TTC549 (cell line): ENCODE data around the gene PCDHB15.

Experiments used
- FAIRE-seq: peaks from 2 replicates; lab custom pipeline; 2012; peaks lifted over from hg19 to GRCh38; lab: Jason Lieb, UNC

The PCDHB15 gene

DNA sequence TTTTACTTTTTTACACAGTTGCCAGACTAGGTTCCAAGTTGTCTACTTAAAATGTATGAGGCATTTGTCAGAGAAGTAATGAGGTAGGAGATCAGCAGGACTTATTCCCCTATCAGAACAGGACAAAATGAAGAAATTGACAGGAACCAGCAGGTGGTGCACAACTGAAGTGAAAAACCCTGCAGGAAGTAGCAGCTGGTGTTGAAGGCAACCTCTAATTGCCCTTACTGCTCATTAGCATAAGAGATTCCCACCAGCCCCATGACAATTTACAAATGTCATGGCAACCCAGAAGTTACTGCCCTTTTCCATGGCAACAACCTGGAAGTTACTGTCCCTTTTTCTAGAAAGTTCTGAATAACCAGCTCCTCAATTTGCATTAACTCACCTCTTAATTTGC lies 5.4 kb downstream of the PCDHB15 start:
- no peak for FAIRE-seq

DNA sequence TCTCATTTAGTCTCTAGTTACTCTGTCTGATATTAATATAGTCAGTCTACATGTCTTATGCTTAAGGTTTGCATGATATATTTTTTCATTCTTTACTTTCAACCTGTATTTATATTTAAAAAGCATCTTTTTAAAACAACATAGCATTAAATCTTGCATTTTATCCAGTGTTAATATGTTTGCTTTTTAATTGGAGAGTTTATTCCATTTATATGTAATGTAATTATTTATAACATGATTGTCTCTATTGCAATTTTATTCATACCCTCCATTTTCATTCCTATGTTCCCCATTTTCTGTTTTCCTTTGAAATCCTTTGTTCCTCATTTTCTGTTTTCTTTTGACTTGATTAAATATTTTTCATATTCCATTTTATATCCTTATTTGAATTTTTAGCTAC lies 13.3 kb downstream of the PCDHB15 start:
- no peak for FAIRE-seq

DNA sequence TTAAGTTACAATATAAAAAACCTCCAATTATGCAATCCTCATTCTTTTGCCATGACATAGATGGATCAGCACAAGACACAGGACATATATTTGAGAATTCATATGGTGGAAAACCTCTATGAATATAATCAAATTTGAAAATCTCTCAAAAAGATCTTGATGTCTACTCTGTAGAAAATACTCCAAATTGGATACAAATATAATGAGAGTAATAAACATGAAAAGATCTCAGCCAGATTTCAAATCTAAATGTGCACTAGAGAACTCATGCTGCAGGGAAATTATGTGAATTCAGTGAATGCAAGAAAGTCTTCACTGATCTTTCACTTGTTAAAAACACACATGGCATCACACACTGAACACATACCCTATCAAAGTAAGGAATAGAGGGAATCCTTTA lies 13.8 kb downstream of the PCDHB15 start:
- FAIRE-seq: no peak

DNA sequence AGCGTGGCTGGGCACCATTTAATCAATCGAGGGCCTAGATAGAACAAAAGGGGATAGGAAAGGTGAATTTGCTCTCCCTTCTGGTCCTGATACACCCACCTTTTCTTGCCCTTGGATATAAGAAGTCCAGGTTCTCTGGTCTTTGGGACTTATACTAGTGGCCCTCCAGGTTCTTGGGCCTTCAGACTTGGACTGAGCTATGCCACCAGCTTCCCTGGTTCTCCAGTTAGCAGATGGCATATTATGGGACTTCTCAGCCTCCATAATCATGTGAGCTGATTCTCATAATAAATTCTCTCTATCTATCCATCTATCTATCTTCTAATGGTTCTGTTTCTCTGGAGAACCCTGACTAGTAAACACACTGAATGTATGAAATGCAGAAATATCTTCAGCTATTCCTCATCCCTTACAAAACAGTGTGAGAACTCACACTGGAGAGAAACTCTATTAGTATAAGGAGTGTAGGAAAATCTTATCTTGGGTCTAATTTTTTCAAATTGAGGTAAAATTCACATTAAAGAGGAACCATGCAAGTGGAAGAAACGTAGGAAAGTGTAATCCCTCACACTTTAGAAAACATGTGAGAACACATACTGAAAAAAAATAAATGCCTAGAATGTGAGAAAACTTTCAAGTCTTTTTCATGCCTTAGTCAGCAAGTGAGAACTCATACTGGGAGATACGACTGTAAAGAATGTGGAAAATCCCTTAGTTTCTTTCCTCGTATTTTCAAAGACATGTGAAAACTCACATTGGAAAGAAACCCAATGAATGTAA lies 15.5 kb downstream of the PCDHB15 start:
- FAIRE-seq: peak; percentile 3

DNA sequence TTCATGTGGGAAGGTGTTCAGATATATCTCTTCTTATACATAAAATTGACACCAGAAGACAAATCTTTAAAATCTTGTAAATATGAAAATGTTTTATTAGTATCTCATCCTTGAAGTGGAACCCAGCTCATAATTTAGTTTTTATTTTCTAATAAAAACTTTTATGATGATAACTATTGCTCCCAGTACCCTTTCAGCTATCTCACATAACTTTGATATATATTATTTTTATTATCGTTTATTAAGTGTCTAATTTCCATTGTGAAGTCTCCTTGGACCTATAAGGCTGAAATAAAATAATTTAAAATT lies 16.0 kb downstream of the PCDHB15 start:
- peak; percentile 28 for FAIRE-seq

DNA sequence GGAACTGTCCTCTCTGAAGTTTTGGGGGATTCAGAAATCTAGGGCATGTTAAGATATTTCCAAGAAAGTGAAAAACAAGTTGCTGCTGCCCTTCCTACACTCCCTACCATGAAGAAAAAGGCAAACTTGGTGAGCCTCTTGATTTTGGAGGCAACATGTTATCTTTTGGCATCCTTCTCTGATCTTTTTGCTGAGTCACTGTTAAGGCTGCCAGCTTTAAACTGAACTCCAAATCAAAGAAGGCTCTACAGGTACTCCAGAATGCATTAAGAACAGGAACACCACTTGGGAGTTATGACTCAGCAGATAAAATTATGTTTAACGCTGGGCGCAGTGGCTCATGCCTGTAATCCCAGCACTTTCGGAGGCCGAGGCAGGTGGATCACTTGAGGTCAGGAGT lies 24.0 kb downstream of the PCDHB15 start:
- FAIRE-seq: no peak

DNA sequence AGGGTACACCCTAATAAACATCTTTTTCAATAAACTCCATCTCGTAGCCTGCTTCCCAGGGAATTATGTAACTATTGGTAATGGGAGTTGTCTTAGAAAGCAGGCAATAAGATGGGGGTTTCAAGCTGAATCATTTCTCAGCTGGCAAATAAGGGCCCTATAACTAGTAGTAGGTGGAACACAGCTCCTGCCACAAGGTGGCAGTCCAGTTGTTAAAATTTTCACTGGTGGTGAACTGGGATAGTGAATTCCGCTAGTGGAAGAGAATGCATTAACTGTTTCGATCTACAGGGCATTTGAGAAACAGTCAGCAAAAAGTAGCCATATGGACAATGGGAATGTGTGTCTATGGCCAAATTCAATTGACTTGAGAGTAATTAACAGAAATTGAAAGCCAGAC lies 27.7 kb downstream of the PCDHB15 start:
- FAIRE-seq: no peak

DNA sequence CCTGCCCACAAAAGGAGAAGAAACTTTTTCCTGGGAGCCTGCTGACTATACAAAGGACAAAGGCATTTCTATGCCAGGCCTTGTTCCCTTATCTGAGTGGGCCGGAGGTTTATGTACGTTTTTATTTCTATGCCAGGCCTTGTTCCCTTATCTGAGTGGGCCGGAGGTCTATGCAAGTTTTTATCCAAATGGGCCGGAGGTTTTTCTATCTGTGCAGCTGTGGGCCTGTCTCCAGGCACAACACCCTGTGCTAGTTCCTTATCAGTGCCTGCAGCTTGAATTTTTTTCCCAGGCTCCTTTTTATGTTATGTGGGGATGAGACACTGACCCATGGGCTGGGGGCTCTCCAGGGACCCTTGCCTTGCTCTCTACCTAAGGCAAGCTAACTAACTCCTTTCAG lies 53.2 kb downstream of the PCDHB15 start:
- FAIRE-seq: no peak
